Measurements from ENCODE around the gene CRLF3. TPM values are rescaled to one million over a fixed set of nuclear protein-coding genes. Genes with fewer than 3 reads are reported as not detected.

Gene CRLF3
- polyA plus RNA-seq, 3 donors, result 41.0 to 92.8 (median 88.5) TPM

DNA sequence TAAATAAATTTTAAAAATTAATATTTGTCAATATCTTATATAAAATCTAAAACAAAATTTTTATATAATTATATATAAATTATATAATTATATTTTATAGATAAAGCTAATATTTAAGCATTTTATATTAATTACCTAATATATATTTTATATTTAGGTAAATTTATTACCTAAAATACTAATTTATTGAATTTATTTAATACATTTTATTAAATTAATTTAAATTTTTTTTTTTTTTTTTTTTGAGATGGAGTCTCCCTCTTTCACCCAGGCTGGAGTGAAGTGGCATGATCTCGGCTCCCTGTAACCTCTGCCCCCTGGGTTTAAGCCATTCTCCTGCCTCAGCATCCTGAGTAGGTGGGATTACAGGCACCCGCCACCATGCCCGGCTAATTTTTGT lies 29.7 kb upstream of the CRLF3 start:
- H3K36me3 Mint-ChIP-seq, result peaks cover 13 to 51% of the 10 kb centered on the region in 2 donors
- no peaks in the 10 kb centered on the region for H3K27me3 Mint-ChIP-seq (ENCODE audit: low read depth in 3 of 3)
- WGBS (ENCODE audit: insufficient coverage), result 100% methylated on average over 2 of the region's 3 CpGs

DNA sequence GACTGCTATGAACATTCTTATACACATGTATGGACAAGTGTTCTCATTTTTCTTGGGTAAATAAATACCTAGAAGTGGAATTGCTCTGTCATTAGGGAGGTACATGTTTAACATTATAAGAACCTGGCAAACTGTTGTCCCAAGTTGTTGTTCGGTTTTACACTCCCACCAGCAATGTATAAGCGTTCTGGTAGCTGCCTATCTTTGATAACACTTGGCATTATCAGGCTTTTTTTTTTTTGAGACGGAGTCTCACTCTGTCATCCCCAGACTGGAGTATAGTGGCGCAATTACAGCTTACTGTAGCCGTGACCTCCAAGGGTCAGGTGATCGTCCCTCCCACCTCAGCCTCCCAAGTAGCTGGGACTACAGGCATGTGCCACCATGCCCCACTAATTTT lies 23.5 kb upstream of the CRLF3 start:
- Histone ChIP-seq H3K9me3 (replicated peaks in 1 of 2; ENCODE audit: control insufficient read depth in 1 of 2, insufficient read depth in 1 of 2, low read length in 2 of 2) (no peaks in the 10 kb centered on the region), H2AFZ (ENCODE audit: insufficient read depth, low read depth, low read length, poor library complexity, severe bottlenecking) (no peak overlapping the region), H3K4me2 (replicated peaks; ENCODE audit: extremely low read depth, low read length, poor library complexity, severe bottlenecking) (no peak overlapping the region), H3K4me1 (ENCODE audit: control insufficient read depth in 1 of 2, insufficient read depth in 2 of 2, low read length in 2 of 2) (no peaks in the 10 kb centered on the region), H4K20me1 (ENCODE audit: insufficient read depth, low read length) (no peaks in the 10 kb centered on the region), H3K36me3 (replicated peaks in 1 of 2; ENCODE audit: control insufficient read depth in 1 of 2, insufficient read depth in 2 of 2, low read length in 2 of 2) (peaks cover 7 to 37% of the 10 kb centered on the region in 2 donors), H3K79me2 (ENCODE audit: insufficient read depth, low read length) (no peaks in the 10 kb centered on the region), H3K9ac (ENCODE audit: insufficient read depth, low read length, poor library complexity, severe bottlenecking) (no peak overlapping the region), H3K27ac (ENCODE audit: low read depth in 1 of 2, low read length in 2 of 2) (no peak overlapping the region), H3K27me3 (ENCODE audit: control insufficient read depth in 2 of 2, insufficient read depth in 2 of 2, low read length in 2 of 2) (no peaks in the 10 kb centered on the region), H3K4me3 (replicated peaks in 1 of 3; ENCODE audit: low read depth in 2 of 3, low read length in 3 of 3) (no peak overlapping the region)
- Mint-ChIP-seq H3K4me1 (peaks cover 8% of the 10 kb centered on the region), H3K27ac (no peak overlapping the region), H3K4me3 (no peak overlapping the region), H3K27me3 (ENCODE audit: low read depth in 3 of 3) (no peaks in the 10 kb centered on the region), H3K9me3 (no peaks in the 10 kb centered on the region), H3K36me3 (peaks cover 10 to 39% of the 10 kb centered on the region in 2 donors)
- WGBS (ENCODE audit: insufficient coverage), result 92% methylated on average over 6 of the region's 6 CpGs
- DNase-seq, result no peak
- intact Hi-C loops (cut with micrococcal nuclease), result no loop called here
- TF ChIP-seq, protein P1, sequence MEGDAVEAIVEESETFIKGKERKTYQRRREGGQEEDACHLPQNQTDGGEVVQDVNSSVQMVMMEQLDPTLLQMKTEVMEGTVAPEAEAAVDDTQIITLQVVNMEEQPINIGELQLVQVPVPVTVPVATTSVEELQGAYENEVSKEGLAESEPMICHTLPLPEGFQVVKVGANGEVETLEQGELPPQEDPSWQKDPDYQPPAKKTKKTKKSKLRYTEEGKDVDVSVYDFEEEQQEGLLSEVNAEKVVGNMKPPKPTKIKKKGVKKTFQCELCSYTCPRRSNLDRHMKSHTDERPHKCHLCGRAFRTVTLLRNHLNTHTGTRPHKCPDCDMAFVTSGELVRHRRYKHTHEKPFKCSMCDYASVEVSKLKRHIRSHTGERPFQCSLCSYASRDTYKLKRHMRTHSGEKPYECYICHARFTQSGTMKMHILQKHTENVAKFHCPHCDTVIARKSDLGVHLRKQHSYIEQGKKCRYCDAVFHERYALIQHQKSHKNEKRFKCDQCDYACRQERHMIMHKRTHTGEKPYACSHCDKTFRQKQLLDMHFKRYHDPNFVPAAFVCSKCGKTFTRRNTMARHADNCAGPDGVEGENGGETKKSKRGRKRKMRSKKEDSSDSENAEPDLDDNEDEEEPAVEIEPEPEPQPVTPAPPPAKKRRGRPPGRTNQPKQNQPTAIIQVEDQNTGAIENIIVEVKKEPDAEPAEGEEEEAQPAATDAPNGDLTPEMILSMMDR (IDR thresholded peaks at IDR 0.05), result no peak

More for the DNA sequence above, 29.7 kb upstream of the CRLF3 start:
- no peak overlapping the region for H3K4me3 Mint-ChIP-seq
- H3K4me1 ChIP-seq (ENCODE audit: control insufficient read depth in 1 of 2, insufficient read depth in 2 of 2, low read length in 2 of 2), result no peaks in the 10 kb centered on the region
- H3K79me2 ChIP-seq (ENCODE audit: insufficient read depth, low read length), result no peaks in the 10 kb centered on the region
- no peaks in the 10 kb centered on the region for H4K20me1 ChIP-seq (ENCODE audit: insufficient read depth, low read length)
- no peak overlapping the region for H3K9ac ChIP-seq (ENCODE audit: insufficient read depth, low read length, poor library complexity, severe bottlenecking)
- no peak overlapping the region for H3K27ac Mint-ChIP-seq
- TF ChIP-seq, protein P1 (IDR thresholded peaks at IDR 0.05), result no peak
- no peak overlapping the region for H2AFZ ChIP-seq (ENCODE audit: insufficient read depth, low read depth, low read length, poor library complexity, severe bottlenecking)
- intact Hi-C loops (cut with micrococcal nuclease), result no loop called here
- H3K27ac ChIP-seq (ENCODE audit: low read depth in 1 of 2, low read length in 2 of 2), result no peak overlapping the region
- H3K4me3 ChIP-seq (replicated peaks in 1 of 3; ENCODE audit: low read depth in 2 of 3, low read length in 3 of 3), result no peak overlapping the region
- H3K4me2 ChIP-seq (replicated peaks; ENCODE audit: extremely low read depth, low read length, poor library complexity, severe bottlenecking), result no peak overlapping the region
- DNase-seq, result no peak
- H3K4me1 Mint-ChIP-seq, result no peaks in the 10 kb centered on the region
- H3K36me3 ChIP-seq (replicated peaks in 1 of 2; ENCODE audit: control insufficient read depth in 1 of 2, insufficient read depth in 2 of 2, low read length in 2 of 2), result peaks cover 11 to 48% of the 10 kb centered on the region in 2 donors
- no peaks in the 10 kb centered on the region for H3K27me3 ChIP-seq (ENCODE audit: control insufficient read depth in 2 of 2, insufficient read depth in 2 of 2, low read length in 2 of 2)
- H3K9me3 ChIP-seq (replicated peaks in 1 of 2; ENCODE audit: control insufficient read depth in 1 of 2, insufficient read depth in 1 of 2, low read length in 2 of 2), result no peaks in the 10 kb centered on the region
- no peaks in the 10 kb centered on the region for H3K9me3 Mint-ChIP-seq

All from CD14-positive monocyte (primary cell).